H1 (cell line): Measurements from ENCODE around the gene MAML3. TPM values are rescaled to one million over a fixed set of nuclear protein-coding genes. Genes with fewer than 3 reads are reported as not detected.

Source experiments
- CTCF ChIA-PET: fragments of 300-600 bp; sonication (Branson Sonifier 250); formaldehyde crosslinking; loops from one replicate; lab custom pipeline; 2021; ENCODE audit not compliant: partially characterized antibody; lab: Charles Lee
- POLR2A ChIA-PET: fragments of 300-600 bp; sonication (Branson Sonifier 250); formaldehyde crosslinking; loops from one replicate; lab custom pipeline; 2021; ENCODE audit warnings: inconsistent platforms; ENCODE audit not compliant: partially characterized antibody; lab: Charles Lee
- DNase-seq, 2 experiments: peaks; one replicate each; pipeline versions ENCODE4 v3.0.0 to v3.0.0-alpha.2; 2010 to 2022; ENCODE audit warnings: low spot score in 2 of 2, low read depth in 1 of 2, mixed read lengths in 1 of 2
- FAIRE-seq: peaks from 2 replicates; lab custom pipeline; 2011; peaks lifted over from hg19 to GRCh38; lab: Jason Lieb, UNC
- H2AFZ ChIP-seq: 2 replicates; pipeline ENCODE4 v1.8.1; 2012; ENCODE audit warnings: low read length, inconsistent platforms
- H2AK5ac ChIP-seq: 2 replicates; pipeline ENCODE4 v1.6.1; 2013; ENCODE audit warnings: low read depth, low read length
- H2BK120ac ChIP-seq: replicated peaks from 2 replicates; pipeline ENCODE3; 2013; ENCODE audit warnings: low read depth, low read length, inconsistent platforms
- H2BK12ac ChIP-seq: 2 replicates; pipeline ENCODE4 v1.6.1; 2013; ENCODE audit warnings: low read depth, low read length
- H2BK15ac ChIP-seq: 2 replicates; pipeline ENCODE4 v1.6.1; 2013; ENCODE audit warnings: low read length
- H2BK20ac ChIP-seq: 2 replicates; pipeline ENCODE4 v1.6.1; 2013; ENCODE audit warnings: low read length
- H2BK5ac ChIP-seq: 2 replicates; pipeline ENCODE4 v1.6.1; 2013; ENCODE audit warnings: low read depth, low read length
- H3K14ac ChIP-seq: 2 replicates; pipeline ENCODE4 v1.6.1; 2013; ENCODE audit warnings: inconsistent platforms; ENCODE audit not compliant: insufficient read length
- H3K18ac ChIP-seq: 2 replicates; pipeline ENCODE4 v1.6.1; 2013; ENCODE audit warnings: low read length; ENCODE audit errors: extremely low read depth
- H3K23ac ChIP-seq: 2 replicates; pipeline ENCODE4 v1.6.1; 2013; ENCODE audit warnings: inconsistent platforms; ENCODE audit not compliant: insufficient read length
- H3K23me2 ChIP-seq: 2 replicates; pipeline ENCODE4 v1.6.1; 2013; ENCODE audit warnings: low read depth, low read length
- H3K27ac ChIP-seq: 2 replicates; pipeline ENCODE4 v1.6.1; 2011; ENCODE audit warnings: low read depth, low read length, inconsistent platforms
- H3K27me3 ChIP-seq, 4 experiments: replicated peaks in 1 of 4; 1 replicate in 1 of 4; 2 replicates in 3 of 4; pipeline versions ENCODE4 v1.6.1 to v1.8.1; 2011 to 2013; ENCODE audit warnings: low read length in 3 of 4, mild to moderate bottlenecking in 3 of 4, inconsistent platforms in 2 of 4, mixed read lengths in 2 of 4, moderate library complexity in 1 of 4; ENCODE audit not compliant: control insufficient read depth in 3 of 4, insufficient read depth in 3 of 4; ENCODE audit errors: extremely low read depth in 1 of 4
- H3K36me3 ChIP-seq, 4 experiments: 2 replicates each; pipeline versions ENCODE4 v1.6.1 to v1.8.1; 2011 to 2013; ENCODE audit warnings: mild to moderate bottlenecking in 4 of 4, low read length in 3 of 4, moderate library complexity in 2 of 4, control low read depth in 1 of 4, inconsistent platforms in 1 of 4; ENCODE audit not compliant: insufficient read depth in 4 of 4, control insufficient read depth in 2 of 4
- H3K4ac ChIP-seq: replicated peaks from 2 replicates; pipeline ENCODE3; 2013; ENCODE audit warnings: low read length, low read depth, mixed read lengths, inconsistent platforms; ENCODE audit not compliant: insufficient read length
- H3K4me1 ChIP-seq, 4 experiments: replicated peaks in 1 of 4; 1 replicate in 1 of 4; 2 replicates in 3 of 4; pipeline versions ENCODE4 v1.6.1 to v1.8.1; 2011 to 2013; ENCODE audit warnings: low read length in 3 of 4, inconsistent platforms in 2 of 4, mixed read lengths in 1 of 4; ENCODE audit not compliant: insufficient read depth in 4 of 4, control insufficient read depth in 3 of 4
- H3K4me2 ChIP-seq, 2 experiments: 2 replicates each; pipeline versions ENCODE4 v1.6.1 to v1.8.1; 2011 to 2013; ENCODE audit warnings: low read depth in 2 of 2, low read length in 2 of 2, control low read depth in 1 of 2, inconsistent platforms in 1 of 2, mild to moderate bottlenecking in 1 of 2; ENCODE audit not compliant: insufficient read depth in 1 of 2
- H3K4me3 ChIP-seq, 4 experiments: fragments of 200-600, 300-600 bp in 1 of 4; sonication (generic), shearing (Covaris generic), sonication (Bioruptor Twin) in 1 of 4; 2 replicates each; pipeline versions ENCODE4 v1.5.1 to v1.8.1; 2011 to 2016; ENCODE audit warnings: low read length in 4 of 4, low read depth in 3 of 4, control low read depth in 2 of 4, inconsistent platforms in 2 of 4, mild to moderate bottlenecking in 2 of 4, mixed read lengths in 1 of 4, moderate library complexity in 1 of 4; ENCODE audit not compliant: insufficient read depth in 2 of 4; ENCODE audit errors: extremely low read depth in 1 of 4
- H3K56ac ChIP-seq: replicated peaks from 2 replicates; pipeline ENCODE3; 2013; ENCODE audit warnings: low read depth, mild to moderate bottlenecking, mixed read lengths, low read length, inconsistent platforms; ENCODE audit not compliant: insufficient read length
- H3K79me1 ChIP-seq: 2 replicates; pipeline ENCODE4 v1.6.1; 2013; ENCODE audit warnings: low read depth, low read length, control low read depth
- H3K79me2 ChIP-seq, 2 experiments: 2 replicates each; pipeline versions ENCODE4 v1.6.1 to v1.8.1; 2012 to 2013; ENCODE audit warnings: low read length in 2 of 2, mild to moderate bottlenecking in 2 of 2, inconsistent platforms in 1 of 2; ENCODE audit not compliant: insufficient read depth in 2 of 2, control insufficient read depth in 1 of 2
- H3K9ac ChIP-seq, 4 experiments: replicated peaks in 1 of 4; 1 replicate in 1 of 4; 2 replicates in 3 of 4; pipeline versions ENCODE4 v1.6.1 to v1.8.1; 2011 to 2013; ENCODE audit warnings: low read depth in 3 of 4, low read length in 3 of 4, control low read depth in 2 of 4, mild to moderate bottlenecking in 2 of 4, moderate library complexity in 2 of 4, inconsistent platforms in 1 of 4; ENCODE audit errors: extremely low read depth in 1 of 4
- H3K9me3 ChIP-seq, 2 experiments: 2 replicates each; pipeline versions ENCODE4 v1.6.1 to v1.8.1; 2012 to 2013; ENCODE audit warnings: mild to moderate bottlenecking in 2 of 2, moderate library complexity in 2 of 2, control low read depth in 1 of 2, inconsistent platforms in 1 of 2, low read depth in 1 of 2, low read length in 1 of 2, mixed read lengths in 1 of 2; ENCODE audit not compliant: insufficient read depth in 2 of 2
- H4K20me1 ChIP-seq, 2 experiments: replicated peaks in 1 of 2; 2 replicates each; pipeline versions ENCODE3 to v1.8.1; 2011 to 2013; ENCODE audit warnings: inconsistent platforms in 2 of 2, low read length in 2 of 2, mild to moderate bottlenecking in 1 of 2; ENCODE audit not compliant: insufficient read depth in 2 of 2, control insufficient read depth in 1 of 2
- H4K5ac ChIP-seq: 2 replicates; pipeline ENCODE4 v1.6.1; 2013; ENCODE audit warnings: low read length, low read depth, mixed read lengths, inconsistent platforms; ENCODE audit not compliant: insufficient read length
- H4K8ac ChIP-seq: 2 replicates; pipeline ENCODE4 v1.8.0; 2013; ENCODE audit warnings: mild to moderate bottlenecking, moderate library complexity, low read length, inconsistent platforms; ENCODE audit not compliant: insufficient read depth; ENCODE audit errors: extremely low read depth
- H4K91ac ChIP-seq: replicated peaks from 2 replicates; pipeline ENCODE3; 2013; ENCODE audit warnings: low read length, mixed read lengths, inconsistent platforms; ENCODE audit not compliant: insufficient read length
- ATF2 ChIP-seq: IDR thresholded peaks from 2 replicates; pipeline ENCODE4 v1.6.1; 2012; ENCODE audit warnings: low read length, inconsistent platforms
- CBX8 ChIP-seq: fragments of 300-800, 300-1000 bp; sonication (generic); IDR thresholded peaks from 2 replicates; pipeline ENCODE4 v1.7.1; 2016; ENCODE audit warnings: low read depth, low read length, borderline replicate concordance
- CEBPB ChIP-seq: IDR thresholded peaks from 2 replicates; pipeline ENCODE4 v1.6.1; 2012; ENCODE audit warnings: low read depth, low read length
- E2F6 ChIP-seq: IDR thresholded peaks from 2 replicates; pipeline ENCODE4 v1.6.1; 2012; ENCODE audit warnings: inconsistent platforms
- HDAC2 ChIP-seq, 2 experiments: fragments of 300-600 bp in 1 of 2; sonication (generic) in 1 of 2; IDR thresholded peaks; 2 replicates each; pipeline ENCODE4 v1.6.1; 2011 to 2012; ENCODE audit warnings: low read depth in 2 of 2, low read length in 2 of 2, mild to moderate bottlenecking in 2 of 2, moderate library complexity in 2 of 2, borderline replicate concordance in 1 of 2, inconsistent platforms in 1 of 2
- JUN ChIP-seq: IDR thresholded peaks from 2 replicates; pipeline ENCODE4 v1.6.1; 2011; ENCODE audit warnings: low read depth, mild to moderate bottlenecking, improper control_type of control experiment, low read length
- KDM1A ChIP-seq: fragments of 200-600, 300-600 bp; sonication (generic); IDR thresholded peaks from 2 replicates; pipeline ENCODE4 v1.7.1; 2016; ENCODE audit warnings: mild to moderate bottlenecking, low read length, borderline replicate concordance
- NRF1 ChIP-seq: IDR thresholded peaks from 2 replicates; pipeline ENCODE4 v1.6.1; 2011; ENCODE audit warnings: mild to moderate bottlenecking, low read depth, low read length, improper control_type of control experiment
- POU5F1 ChIP-seq: IDR thresholded peaks from 2 replicates; pipeline ENCODE4 v1.6.1; 2011; ENCODE audit warnings: low read depth, mild to moderate bottlenecking, low read length, moderate library complexity
- SP1 ChIP-seq: IDR thresholded peaks from 2 replicates; pipeline ENCODE4 v1.6.1; 2011; ENCODE audit warnings: low read depth, low read length
- SUZ12 ChIP-seq: fragments of 200-600 bp; sonication (generic); IDR thresholded peaks from 2 replicates; pipeline ENCODE4 v1.6.1; 2012; ENCODE audit warnings: mild to moderate bottlenecking, inconsistent platforms, low read length, moderate library complexity, mixed read lengths
- WGBS, 2 experiments: shearing (Covaris generic) in 1 of 2; methylation state at CpG; one replicate each; pipeline versions ENCODE4 v1.1.6 to v1.1.7; 2013 to 2015; ENCODE audit warnings: low lambda C conversion rate in 2 of 2, mixed read lengths in 2 of 2, inconsistent platforms in 1 of 2, low coverage in 1 of 2, missing lambda C conversion rate in 1 of 2; ENCODE audit not compliant: insufficient replicate concordance in 2 of 2, insufficient coverage in 1 of 2, insufficient read length in 1 of 2; ENCODE audit errors: extremely low coverage in 1 of 2, missing lambda C conversion rate in 1 of 2; 5-methylcytosine and 5-hydroxymethylcytosine counted together
- polyA plus RNA-seq, 7 experiments: library from polyadenylated mRNA; depleted of rRNA in 3 of 7; stranded (reverse) in 5 of 7; unstranded in 2 of 7; fragments of >200 nt in 5 of 7; fragments of 200-250 nt in 2 of 7; gene quantifications; 1 replicate in 5 of 7; 2 replicates in 1 of 7; 4 replicates in 1 of 7; pipeline versions ENCODE4 v1.2.1 to v1.2.3, GENCODE V29; 2011 to 2013; ENCODE audit warnings: missing spikeins in 2 of 7, mixed read lengths in 2 of 7
- total RNA-seq: library from RNA; stranded (reverse); fragmentation: NEBNext Ultra II Directional; extraction: Animal tissue kit (Norgen Biotek cat#: 25700); gene quantifications from 2 replicates; pipeline ENCODE4 v1.2.1, GENCODE V29; 2021

Gene MAML3
- total and polyA plus RNA-seq, 2 of the 8 experiments (the other 6 are each of a cell fraction or from before 2014, with no cell fraction given), result 2.1 to 5.7 TPM

DNA sequence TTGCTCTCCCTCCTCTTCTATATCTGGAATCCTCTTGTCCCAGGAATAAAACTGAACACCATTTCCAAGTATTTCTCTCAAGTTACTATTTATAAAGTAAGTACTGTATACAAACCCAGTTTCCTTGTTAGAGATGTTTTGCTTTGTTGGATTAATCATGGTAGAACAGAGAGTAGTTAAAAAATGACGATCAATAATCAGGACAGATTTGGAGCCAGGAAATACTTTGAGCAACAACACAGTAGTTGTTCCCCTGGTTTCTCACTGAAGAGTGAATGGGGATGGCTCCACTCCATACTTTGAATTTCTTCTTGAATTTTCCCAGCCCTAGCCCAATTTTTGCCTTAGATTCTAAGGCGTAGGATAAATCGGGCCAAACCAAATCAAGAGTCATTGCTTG is 467.0 kb downstream of the MAML3 start:
- Histone ChIP-seq H2BK5ac (no peak overlapping the region), H3K27ac (no peak overlapping the region), H3K4me3 (no peak overlapping the region), H2BK15ac (no peak overlapping the region), H3K18ac (no peak overlapping the region), H4K8ac (no peak overlapping the region), H4K91ac (no peak overlapping the region), H2BK20ac (no peak overlapping the region), H3K4me2 (no peak overlapping the region), H3K4me1 (no peaks in the 10 kb centered on the region), H3K79me2 (no peaks in the 10 kb centered on the region), H4K20me1 (no peaks in the 10 kb centered on the region), H3K36me3 (no peaks in the 10 kb centered on the region), H2AK5ac (no peak overlapping the region), H2AFZ (no peak overlapping the region), H3K56ac (no peak overlapping the region), H3K9ac (no peak overlapping the region), H4K5ac (no peak overlapping the region), H3K79me1 (no peaks in the 10 kb centered on the region), H3K9me3 (no peaks in the 10 kb centered on the region), H3K27me3 (no peaks in the 10 kb centered on the region), H2BK120ac (no peak overlapping the region), H2BK12ac (no peak overlapping the region), H3K23ac (no peak overlapping the region), H3K14ac (no peak overlapping the region), H3K4ac (no peak overlapping the region), H3K23me2 (no peaks in the 10 kb centered on the region)
- 91% methylated on average over 3 of the region's 3 CpGs; no CpG with 5 or more reads in 1 of the 2 experiments for WGBS, 2 experiments
- FAIRE-seq (no peak), DNase-seq (no peak)
- ChIA-PET POLR2A (no interaction called here), CTCF (interaction anchor here (0.9 to 1.3 kb wide), 3 partner anchors 23 to 83 kb away, joined by 3 to 4 read pairs (median 4); no protein-coding TSS in a partner anchor)
- TF ChIP-seq HDAC2 (IDR thresholded peaks at IDR 0.05; ENCODE audit: borderline replicate concordance in 1 of 2, low read depth in 2 of 2, low read length in 2 of 2) (no peak), SUZ12 (no peak), JUN (no peak), E2F6 (no peak), POU5F1 (no peak), NRF1 (no peak), CBX8 (no peak), CEBPB (no peak), ATF2 (no peak), SP1 (no peak), KDM1A (no peak)
